ENCODE data around the gene GBX1.

DNA sequence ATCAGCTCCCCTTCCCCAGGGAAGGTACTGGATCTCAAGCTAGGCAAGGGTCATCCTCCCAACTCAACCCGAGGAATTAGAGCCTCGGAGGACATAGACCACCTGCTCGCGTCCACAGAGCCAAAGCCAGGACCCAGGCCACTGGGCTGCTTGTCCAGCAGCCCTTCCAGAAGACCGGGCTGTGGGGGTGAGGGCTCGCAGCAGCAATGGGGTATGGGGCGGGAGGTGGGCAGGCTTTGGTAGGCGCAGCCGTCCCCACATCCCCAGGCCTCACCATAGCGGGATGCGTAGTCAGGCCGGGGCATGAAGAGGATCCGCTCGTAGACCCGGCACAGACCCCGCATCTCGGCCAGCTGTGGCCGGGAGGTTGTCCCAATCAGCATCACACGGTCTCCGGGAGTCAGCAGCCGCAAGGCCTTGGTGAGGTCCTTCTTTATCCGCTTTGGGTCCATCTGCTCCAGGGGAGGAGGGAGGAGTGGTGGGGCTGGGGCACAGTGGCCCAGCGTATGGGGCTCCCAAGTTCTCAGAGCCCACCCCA lies 24.6 kb upstream of the GBX1 start:
- no peak for TF ChIP-seq EZH2 (IDR thresholded peaks at IDR 0.05; ENCODE audit: low read length)
- no peak for TF ChIP-seq CTCF (optimal IDR thresholded peaks at IDR 0.05 in 1 of 3, IDR thresholded peaks at IDR 0.05 in 1 of 3, conservative IDR thresholded peaks at IDR 0.05 in 1 of 3; ENCODE audit: extremely low read depth in 1 of 3, insufficient read depth in 2 of 3, low read length in 3 of 3)
